Measurements from ENCODE around the gene PRRT2.
"Not testable (repeated sequence)": the region's sequence is repeated elsewhere in the genome, so short reads cannot be mapped to it uniquely, and the experiment has no call there.

- not testable (repeated sequence) for TF ChIP-seq CTCF, POLR2A (IDR thresholded peaks at IDR 0.05)
Measured at GRCh38 chr16:29772330-29772729, 39.7 kb upstream of the PRRT2 start.

Measured in gastroesophageal sphincter (tissue), 3 donors.